GM21423 (cell line): Measurements from ENCODE around the gene ZBTB16.

ENCODE experiments used
- ATAC-seq: cut with Tn5 transposase; IDR thresholded peaks from one replicate; pipeline ENCODE4 v1.9.1; 2021; ENCODE audit warnings: mild to moderate bottlenecking, moderate library complexity; ENCODE audit not compliant: unreplicated experiment

Gene ZBTB16

GRCh38 chr11:114164546-114164945, 105.0 kb downstream of the ZBTB16 start:
- no peak for ATAC-seq

DNA sequence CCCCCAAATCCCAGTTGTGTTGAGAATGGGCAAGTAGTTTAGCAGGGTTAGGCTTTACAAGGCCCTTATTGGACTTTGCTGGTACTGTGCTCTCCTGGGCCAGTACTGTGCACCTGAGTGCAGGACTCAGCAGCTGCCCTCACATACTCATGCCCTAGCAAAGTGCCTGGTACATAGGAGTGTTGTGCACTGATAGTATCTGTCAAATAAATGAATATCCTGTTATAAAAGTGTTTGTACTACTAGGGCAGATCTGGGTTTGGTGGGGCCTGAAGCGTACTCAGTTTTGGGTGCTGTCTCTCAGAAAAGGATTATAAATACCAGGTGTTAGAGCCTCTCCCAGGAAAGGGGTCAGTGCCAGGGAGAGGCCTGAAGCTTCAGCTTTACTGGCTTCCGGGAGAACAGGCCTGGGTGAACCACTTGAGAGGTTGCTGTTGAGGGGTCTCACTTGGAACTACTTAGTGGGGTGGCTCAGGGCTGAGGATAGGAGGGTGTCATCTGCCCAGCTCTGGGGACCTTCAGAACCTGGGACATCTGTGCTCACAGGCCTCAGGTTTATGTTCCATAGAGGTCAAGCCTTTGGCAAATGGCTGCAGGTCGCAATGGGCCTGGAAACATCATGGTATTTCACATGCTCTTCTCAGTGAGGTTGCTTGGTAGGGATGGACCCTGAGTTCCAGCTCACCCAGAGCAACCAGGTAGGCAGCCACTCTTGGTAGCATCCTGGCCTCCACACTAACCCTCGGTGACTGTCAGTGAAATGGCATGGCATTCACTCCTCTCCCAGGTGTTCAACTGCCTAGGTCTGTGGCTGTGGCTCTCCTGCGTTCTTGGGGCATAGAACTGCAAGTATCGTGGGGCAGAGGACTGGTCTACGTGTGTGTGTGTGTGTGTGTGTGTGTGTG, 106.1 kb downstream of the ZBTB16 start:
- ATAC-seq, result no peak

- no peak for ATAC-seq
Measured at GRCh38 chr11:114166362-114166761, 106.9 kb downstream of the ZBTB16 start.

GRCh38 chr11:114166897-114167323, 107.4 kb downstream of the ZBTB16 start:
- ATAC-seq, result no peak

- ATAC-seq, result no peak
Measured at GRCh38 chr11:114167355-114167754, 107.8 kb downstream of the ZBTB16 start.

GRCh38 chr11:114167771-114168448, 108.4 kb downstream of the ZBTB16 start:
- no peak for ATAC-seq

DNA sequence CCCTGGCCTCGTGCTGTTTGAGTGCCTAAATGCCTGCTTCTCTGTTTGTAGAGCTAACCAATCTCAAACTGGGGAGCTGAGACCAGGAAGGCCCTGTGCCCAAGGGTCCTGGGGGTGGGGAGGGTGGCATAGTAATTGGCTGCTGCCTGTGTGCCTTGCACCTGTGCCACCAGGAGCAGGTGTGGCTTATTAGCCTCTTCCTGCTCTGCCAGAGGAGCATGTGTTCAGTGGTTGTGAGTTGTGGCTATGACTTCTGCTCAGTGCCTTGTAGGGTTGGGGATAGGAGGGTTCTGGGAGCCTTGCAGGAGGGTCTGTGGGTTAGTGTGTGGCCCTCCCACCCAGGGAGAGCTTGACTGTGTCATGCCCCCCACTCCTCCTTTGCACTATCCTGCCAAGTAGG, 109.2 kb downstream of the ZBTB16 start:
- ATAC-seq, result no peak

DNA sequence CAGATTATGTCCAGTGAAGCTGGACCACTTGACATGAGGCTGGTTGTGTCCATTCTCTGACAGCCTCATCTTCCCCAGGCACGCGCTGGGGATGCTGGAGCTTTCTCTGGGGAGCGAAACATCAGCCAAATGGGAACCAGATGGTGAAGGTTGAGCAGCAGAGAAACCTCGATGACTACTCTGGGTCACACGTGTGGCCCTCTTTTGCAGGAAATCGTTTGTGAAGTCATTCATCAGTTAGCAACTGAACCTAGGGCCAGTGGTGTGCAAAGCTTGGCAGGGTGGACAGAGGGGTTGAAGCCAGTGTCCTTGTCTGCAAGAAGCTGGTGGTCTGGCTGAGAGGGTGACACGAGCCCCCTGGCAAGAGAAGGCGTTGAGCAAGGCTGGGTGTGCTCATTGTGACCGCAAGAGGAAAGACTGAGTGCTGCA, 109.8 kb downstream of the ZBTB16 start:
- ATAC-seq, result no peak

DNA sequence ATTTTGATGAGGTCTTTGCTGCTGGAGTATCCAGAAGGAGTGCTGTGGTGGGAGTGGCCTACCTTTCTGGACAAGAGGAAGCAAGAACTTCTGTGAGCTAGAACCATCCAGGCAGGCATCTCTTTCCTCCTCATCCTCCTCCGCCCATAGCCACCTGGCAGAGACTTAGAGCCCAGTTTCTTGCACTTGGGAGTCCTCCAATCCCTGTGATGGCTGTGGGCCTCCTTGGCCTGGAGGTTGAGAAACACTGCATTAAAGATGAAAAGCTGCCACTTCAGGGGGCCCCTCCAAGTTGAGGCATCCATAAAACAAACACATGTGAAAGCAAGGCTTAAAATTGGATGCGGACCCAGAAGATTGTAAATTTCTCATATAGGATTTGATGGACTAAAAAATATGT, 110.3 kb downstream of the ZBTB16 start:
- ATAC-seq, result no peak

- ATAC-seq, result no peak
Measured at GRCh38 chr11:114170226-114170625, 110.7 kb downstream of the ZBTB16 start.

DNA sequence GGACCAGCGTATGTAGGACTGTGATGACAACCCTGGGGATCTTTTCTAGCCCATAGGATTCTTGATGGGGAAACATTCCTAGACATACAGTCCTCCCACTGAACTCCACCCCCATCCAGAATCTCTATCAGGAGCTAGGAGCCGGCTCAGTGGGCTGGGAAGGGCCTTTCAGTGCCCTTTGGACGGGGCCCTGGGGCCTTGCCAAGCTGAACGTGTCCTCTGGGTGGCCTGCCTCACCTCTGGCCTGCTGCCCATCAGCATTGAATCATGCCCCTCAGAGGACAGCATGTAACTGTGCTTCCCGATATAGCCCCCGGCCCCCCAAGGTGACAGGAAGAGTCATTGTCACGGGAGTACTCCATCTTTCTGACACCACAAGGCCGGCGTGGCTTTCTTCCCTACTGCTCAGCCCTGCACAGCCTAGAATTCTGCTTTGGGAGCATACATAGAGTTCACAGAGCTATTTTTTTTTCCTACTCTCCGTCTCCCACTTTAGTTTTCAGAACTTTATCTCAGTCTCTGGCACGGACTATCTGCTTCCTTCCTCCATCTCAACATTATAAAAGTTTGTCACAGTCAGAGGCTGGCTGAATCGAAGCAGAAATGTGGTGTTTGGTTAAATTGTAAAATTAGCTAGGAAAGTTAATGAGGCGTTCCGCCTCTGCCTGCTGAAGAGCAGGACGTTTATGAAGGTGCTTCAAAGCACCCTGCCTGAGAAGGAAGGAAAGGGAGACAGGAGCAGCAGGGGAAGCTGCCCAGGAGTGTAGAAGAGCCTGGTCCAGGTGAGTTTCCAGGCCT, 111.9 kb downstream of the ZBTB16 start:
- no peak for ATAC-seq

DNA sequence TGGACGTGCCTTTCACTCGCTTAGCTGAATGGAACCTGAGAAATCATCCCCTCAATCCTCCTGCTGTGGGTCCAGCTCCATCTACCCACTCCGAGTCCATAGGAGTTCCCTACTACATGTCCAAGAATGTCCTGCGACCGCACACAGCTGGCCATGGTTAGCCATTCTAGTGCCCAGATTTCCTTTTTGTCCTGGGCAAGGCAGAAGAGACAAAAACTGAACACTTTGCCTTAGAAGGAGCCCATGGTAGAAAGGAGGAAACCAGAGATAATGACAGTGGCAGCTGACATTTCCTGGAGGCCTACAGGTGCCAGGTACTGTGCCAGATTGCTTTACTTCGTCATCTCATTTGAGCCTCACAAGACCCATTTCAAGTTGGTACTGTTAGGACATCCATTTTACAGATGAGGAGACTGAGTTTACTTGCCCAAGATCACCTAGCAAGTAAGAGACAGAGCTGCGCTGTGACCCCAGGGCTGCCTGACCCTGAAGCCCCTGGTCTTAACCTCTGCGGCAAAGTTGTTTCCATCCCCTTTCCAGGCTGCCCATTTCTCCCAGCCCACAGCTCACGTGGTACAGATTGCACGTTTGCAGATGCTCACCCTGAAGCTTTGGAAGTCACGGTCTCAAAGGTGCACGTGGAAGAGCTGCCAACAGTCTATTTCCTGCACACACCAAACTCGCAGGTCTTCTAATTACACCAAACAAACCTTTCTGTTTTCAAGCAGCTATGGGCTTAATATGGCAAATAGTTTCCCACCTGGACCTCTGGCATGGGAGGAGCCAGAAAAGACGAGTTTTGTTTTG, 112.7 kb downstream of the ZBTB16 start:
- ATAC-seq, result no peak

DNA sequence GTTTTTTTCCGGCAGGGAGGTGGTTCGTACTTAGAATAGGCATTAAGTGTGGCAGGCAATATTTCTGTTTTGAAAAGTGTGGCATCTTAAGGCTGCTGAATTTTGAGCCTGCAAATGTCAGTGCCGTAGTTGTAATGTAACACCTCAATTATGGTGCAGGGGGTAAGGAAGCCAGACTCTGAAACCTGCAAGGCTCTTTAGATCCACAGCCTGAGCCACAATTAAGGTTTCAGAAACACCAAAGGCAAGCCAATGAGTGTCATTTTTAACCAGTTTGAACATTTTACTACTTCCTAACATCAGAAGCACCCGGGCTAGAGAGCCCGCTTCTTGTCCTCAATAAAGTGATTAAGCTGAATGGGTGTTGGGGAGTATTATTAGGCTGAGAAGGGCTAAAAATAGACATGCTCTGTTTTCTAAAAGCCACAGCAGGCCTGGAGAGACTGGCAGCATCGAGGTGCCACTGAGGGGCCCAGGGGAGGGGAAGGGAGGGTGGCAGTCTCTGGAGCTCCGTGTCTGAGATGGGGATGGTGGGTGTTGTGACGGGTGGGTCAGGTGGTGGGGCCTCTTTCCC, 113.4 kb downstream of the ZBTB16 start:
- no peak for ATAC-seq

GRCh38 chr11:114173843-114174242, 114.3 kb downstream of the ZBTB16 start:
- ATAC-seq, result no peak

- ATAC-seq, result no peak
Measured at GRCh38 chr11:114174712-114175495, 115.4 kb downstream of the ZBTB16 start.

DNA sequence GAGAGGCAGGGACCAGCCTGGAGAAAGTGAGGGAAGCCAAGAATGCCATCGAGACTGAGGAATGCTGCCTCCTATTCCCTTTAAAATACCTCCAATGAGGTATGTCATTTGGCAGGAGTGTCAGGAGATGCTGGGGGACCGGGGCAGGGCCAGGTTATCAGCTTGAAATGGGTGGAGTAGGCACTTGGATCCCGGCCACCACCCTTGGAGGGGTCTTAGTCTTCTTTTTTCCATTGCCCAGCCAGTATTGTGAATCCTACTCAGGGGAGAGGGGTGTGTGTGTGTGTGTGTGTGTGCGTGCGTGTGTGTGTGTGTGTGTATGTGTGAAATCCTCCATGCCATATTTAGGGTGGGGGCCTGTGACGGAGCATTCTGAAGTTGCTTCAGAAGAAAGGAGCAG, 116.2 kb downstream of the ZBTB16 start:
- ATAC-seq, result no peak

GRCh38 chr11:114176321-114176720, 116.8 kb downstream of the ZBTB16 start:
- ATAC-seq, result no peak

GRCh38 chr11:114178656-114179055, 119.1 kb downstream of the ZBTB16 start:
- ATAC-seq, result no peak

GRCh38 chr11:114179234-114179941, 119.9 kb downstream of the ZBTB16 start:
- no peak for ATAC-seq
